ENCODE data around the gene ARHGAP8. TPM values are rescaled to one million over a fixed set of nuclear protein-coding genes. Genes with fewer than 3 reads are reported as not detected.
"Not testable (repeated sequence)": the region's sequence is repeated elsewhere in the genome, so short reads cannot be mapped to it uniquely, and the experiment has no call there.

ARHGAP8 gene
- total RNA-seq, 2 experiments from 2014 or later: 2.2 to 2.9 TPM

GRCh38 chr22:44898236-44898635, 145.9 kb downstream of the ARHGAP8 start:
- POLR2A ChIA-PET: no interaction called here
- Mint-ChIP-seq H3K27me3 (peaks cover 17% of the 10 kb centered on the region), H3K36me3 (no peaks in the 10 kb centered on the region), H3K4me1 (no peaks in the 10 kb centered on the region), H3K4me3 (no peak overlapping the region), H3K9me3 (peaks cover 10% of the 10 kb centered on the region), H3K27ac (no peak overlapping the region)
- peak; percentile 16 for DNase-seq
- ATAC-seq (ENCODE audit: low read depth): no peak

DNA sequence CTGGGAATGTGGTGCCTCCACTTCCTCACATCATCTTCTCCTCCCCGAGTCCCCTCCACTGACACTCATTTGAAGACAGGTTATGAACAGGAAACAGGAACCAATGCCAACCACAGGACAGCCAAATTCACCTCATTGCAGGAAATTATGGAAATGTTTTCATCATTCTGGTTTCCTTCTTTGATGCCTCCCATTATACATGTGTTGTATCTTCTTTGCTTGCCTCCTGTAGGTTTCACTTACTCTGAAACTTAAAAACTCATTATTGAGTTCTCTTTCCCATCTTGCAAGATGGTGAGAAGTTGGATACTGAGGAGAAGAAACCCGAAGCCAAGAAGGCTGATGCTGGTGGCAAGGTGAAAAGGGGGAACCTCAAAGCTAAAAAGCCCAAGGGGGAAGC, 148.9 kb downstream of the ARHGAP8 start:
- no peak overlapping the region for H3K4me3 Mint-ChIP-seq
- peaks cover 10% of the 10 kb centered on the region for H3K9me3 Mint-ChIP-seq
- no peak for ATAC-seq (ENCODE audit: low read depth)
- no peak for DNase-seq
- no peak overlapping the region for H3K27ac Mint-ChIP-seq
- H3K4me1 Mint-ChIP-seq: no peaks in the 10 kb centered on the region
- POLR2A ChIA-PET: no interaction called here
- H3K27me3 Mint-ChIP-seq: peaks cover 34% of the 10 kb centered on the region
- H3K36me3 Mint-ChIP-seq: no peaks in the 10 kb centered on the region

GRCh38 chr22:44903164-44903563, 150.8 kb downstream of the ARHGAP8 start:
- POLR2A ChIA-PET, H3K27ac Mint-ChIP-seq: not testable (repeated sequence)
- peaks cover 10% of the 10 kb centered on the region for H3K9me3 Mint-ChIP-seq

GRCh38 chr22:44904492-44905152, 152.2 kb downstream of the ARHGAP8 start:
- Mint-ChIP-seq H3K9me3 (peaks cover 10% of the 10 kb centered on the region), H3K27me3 (peaks cover 28% of the 10 kb centered on the region)
- H3K4me3 Mint-ChIP-seq; H3K4me1 Mint-ChIP-seq; ATAC-seq (ENCODE audit: low read depth); DNase-seq; POLR2A ChIA-PET; H3K36me3 Mint-ChIP-seq; H3K27ac Mint-ChIP-seq: not testable (repeated sequence)

More at GRCh38 chr22:44903164-44903563, 150.8 kb downstream of the ARHGAP8 start:
- not testable (repeated sequence) for H3K4me1 Mint-ChIP-seq; H3K36me3 Mint-ChIP-seq; H3K4me3 Mint-ChIP-seq; ATAC-seq (ENCODE audit: low read depth); DNase-seq
- peaks cover 34% of the 10 kb centered on the region for H3K27me3 Mint-ChIP-seq

- Mint-ChIP-seq H3K9me3 (peaks cover 8% of the 10 kb centered on the region), H3K27me3 (peaks cover 22% of the 10 kb centered on the region), H3K36me3 (no peaks in the 10 kb centered on the region), H3K27ac (no peak overlapping the region), H3K4me3 (no peak overlapping the region), H3K4me1 (no peaks in the 10 kb centered on the region)
- ATAC-seq (ENCODE audit: low read depth) (no peak), DNase-seq (no peak)
- POLR2A ChIA-PET: no interaction called here
Measured at GRCh38 chr22:44906248-44906936, 154.0 kb downstream of the ARHGAP8 start.

- ATAC-seq (ENCODE audit: low read depth): no peak
- peaks cover 22% of the 10 kb centered on the region for H3K27me3 Mint-ChIP-seq
- DNase-seq: no peak
- H3K36me3 Mint-ChIP-seq: no peaks in the 10 kb centered on the region
- H3K27ac Mint-ChIP-seq: no peak overlapping the region
- H3K4me1 Mint-ChIP-seq: no peaks in the 10 kb centered on the region
- POLR2A ChIA-PET: no interaction called here
- H3K4me3 Mint-ChIP-seq: no peak overlapping the region
- H3K9me3 Mint-ChIP-seq: peaks cover 8% of the 10 kb centered on the region
Measured at GRCh38 chr22:44906999-44907644, 154.7 kb downstream of the ARHGAP8 start.

- Mint-ChIP-seq H3K9me3 (peaks cover 8% of the 10 kb centered on the region), H3K36me3 (no peaks in the 10 kb centered on the region), H3K27me3 (peaks cover 17% of the 10 kb centered on the region), H3K27ac (no peak overlapping the region), H3K4me3 (no peak overlapping the region), H3K4me1 (no peaks in the 10 kb centered on the region)
- no peak for ATAC-seq (ENCODE audit: low read depth)
- no peak for DNase-seq
- POLR2A ChIA-PET: no interaction called here
Measured at GRCh38 chr22:44907765-44908737, 155.7 kb downstream of the ARHGAP8 start.

GRCh38 chr22:44909241-44909640, 156.9 kb downstream of the ARHGAP8 start:
- no peak overlapping the region for H3K27ac Mint-ChIP-seq
- H3K9me3 Mint-ChIP-seq: peaks cover 8% of the 10 kb centered on the region

More at GRCh38 chr22:44909241-44909640, 156.9 kb downstream of the ARHGAP8 start:
- H3K36me3 Mint-ChIP-seq: no peaks in the 10 kb centered on the region
- peaks cover 8% of the 10 kb centered on the region for H3K27me3 Mint-ChIP-seq
- DNase-seq (no peak), ATAC-seq (ENCODE audit: low read depth) (no peak)
- no peak overlapping the region for H3K4me3 Mint-ChIP-seq
- no peaks in the 10 kb centered on the region for H3K4me1 Mint-ChIP-seq
- POLR2A ChIA-PET: no interaction called here

Other genes with a start within 250 kb of the ARHGAP8 start
- gene PRR5, start 50.4 kb upstream of the ARHGAP8 start, total RNA-seq: 10 to 100 TPM; 51.5 to 52.3 TPM